ENCODE measurements around the gene CDKAL1.
"Not testable (repeated sequence)": the region's sequence is repeated elsewhere in the genome, so short reads cannot be mapped to it uniquely, and the experiment has no call there.

The CDKAL1 gene

DNA sequence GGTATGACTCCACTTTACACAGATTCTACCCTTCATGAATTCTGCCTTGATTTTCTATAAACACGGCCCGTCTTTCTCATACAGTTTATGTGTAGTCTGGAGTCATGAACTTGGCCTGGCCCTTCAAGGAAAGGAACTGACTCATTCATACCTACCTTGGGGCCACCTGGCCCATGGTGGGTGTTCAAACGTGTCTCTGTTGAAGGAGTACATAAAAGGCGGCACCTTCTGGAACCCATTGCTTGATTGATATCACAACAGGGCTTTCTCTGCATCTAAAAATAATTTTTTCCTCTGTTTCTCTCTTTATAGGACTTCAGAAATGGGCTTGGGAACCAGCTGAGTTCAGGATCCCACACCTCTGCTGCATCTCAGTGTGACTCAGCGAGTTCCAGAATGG lies 696.3 kb downstream of the CDKAL1 start:
- Histone ChIP-seq H3K4me1 (ENCODE audit: control insufficient read depth, insufficient read depth, low read length, poor library complexity, severe bottlenecking) (peaks cover 8% of the 10 kb centered on the region), H3K27ac (ENCODE audit: low read depth, low read length, severe bottlenecking) (no peak overlapping the region), H3K4me3 (ENCODE audit: extremely low read depth, insufficient read depth, low read length, poor library complexity, severe bottlenecking) (no peak overlapping the region), H3K9me3 (ENCODE audit: control insufficient read depth, low read length) (peaks cover 16% of the 10 kb centered on the region), H3K36me3 (ENCODE audit: control insufficient read depth, insufficient read depth, low read length) (peaks cover 19% of the 10 kb centered on the region)
- WGBS, 2 experiments (ENCODE audit: insufficient coverage in 2 of 2), result 95 to 100% methylated on average over 4 to 5 of the region's 5 CpGs

GRCh38 chr6:21235162-21235561 lies 700.9 kb downstream of the CDKAL1 start:
- Histone ChIP-seq H3K27ac (ENCODE audit: low read depth, low read length, severe bottlenecking) (peak overlapping the region; percentile 18), H3K36me3 (ENCODE audit: control insufficient read depth, insufficient read depth, low read length) (peaks cover 19% of the 10 kb centered on the region), H3K4me1 (ENCODE audit: control insufficient read depth, insufficient read depth, low read length, poor library complexity, severe bottlenecking) (peaks cover 11% of the 10 kb centered on the region), H3K9me3 (ENCODE audit: control insufficient read depth, low read length) (peaks cover 28% of the 10 kb centered on the region), H3K4me3 (ENCODE audit: extremely low read depth, insufficient read depth, low read length, poor library complexity, severe bottlenecking) (no peak overlapping the region)

DNA sequence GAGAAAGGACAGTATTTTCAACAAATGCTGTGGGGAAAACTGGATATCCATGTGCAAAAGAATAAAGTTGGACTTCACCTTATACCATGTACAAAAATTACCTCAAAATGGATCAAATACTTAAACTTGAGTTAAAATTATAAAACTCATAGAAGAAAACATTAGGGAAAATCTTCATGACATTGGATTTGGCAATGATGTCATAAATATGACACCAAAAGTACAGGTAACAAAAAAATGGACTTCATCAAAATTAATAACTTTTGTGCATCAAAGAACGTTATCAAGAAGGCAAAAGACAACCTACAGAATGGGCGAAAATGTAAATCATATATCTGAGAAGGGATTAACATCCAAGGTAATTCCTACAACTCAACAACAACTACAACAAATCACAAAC lies 704.0 kb downstream of the CDKAL1 start:
- H3K9me3 ChIP-seq (ENCODE audit: control insufficient read depth, low read length), result peaks cover 24% of the 10 kb centered on the region
- no peak overlapping the region for H3K4me3 ChIP-seq (ENCODE audit: extremely low read depth, insufficient read depth, low read length, poor library complexity, severe bottlenecking)
- peaks cover 21% of the 10 kb centered on the region for H3K4me1 ChIP-seq (ENCODE audit: control insufficient read depth, insufficient read depth, low read length, poor library complexity, severe bottlenecking)
- no CpG with 5 or more reads among the region's 2 CpGs for WGBS, 2 experiments (ENCODE audit: insufficient coverage in 2 of 2)
- H3K36me3 ChIP-seq (ENCODE audit: control insufficient read depth, insufficient read depth, low read length), result peaks cover 6% of the 10 kb centered on the region
- H3K27ac ChIP-seq (ENCODE audit: low read depth, low read length, severe bottlenecking), result no peak overlapping the region

DNA sequence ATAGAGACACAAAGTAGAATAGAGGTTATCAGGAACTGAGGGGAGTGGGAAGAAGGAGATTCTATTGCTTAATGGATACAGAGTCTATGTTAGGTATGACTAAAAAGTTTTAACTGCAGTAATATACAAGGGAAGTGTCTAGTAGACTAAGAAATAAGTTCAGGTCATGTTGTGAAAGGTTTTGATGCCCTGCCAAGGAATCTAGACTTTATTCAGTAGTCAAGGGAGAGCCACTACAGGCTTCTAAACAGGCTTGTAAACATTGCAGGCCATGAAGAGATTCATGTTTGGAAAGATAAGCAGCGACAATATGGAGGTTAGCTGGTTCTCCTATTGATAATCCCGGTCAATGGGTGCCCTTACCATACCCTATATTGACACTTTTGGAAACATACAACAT lies 706.5 kb downstream of the CDKAL1 start:
- WGBS, 2 experiments (ENCODE audit: insufficient coverage in 2 of 2), result 83% methylated on average over 1 of the region's 2 CpGs; no CpG with 5 or more reads in 1 of the 2 experiments

GRCh38 chr6:21241231-21242130 lies 707.2 kb downstream of the CDKAL1 start:
- no peak overlapping the region for H3K4me3 ChIP-seq (ENCODE audit: extremely low read depth, insufficient read depth, low read length, poor library complexity, severe bottlenecking)
- 80 to 82% methylated on average over 1 to 3 of the region's 5 CpGs for WGBS, 2 experiments (ENCODE audit: insufficient coverage in 2 of 2)

More for the DNA sequence above, 706.5 kb downstream of the CDKAL1 start:
- Histone ChIP-seq H3K27ac (ENCODE audit: low read depth, low read length, severe bottlenecking) (no peak overlapping the region), H3K9me3 (ENCODE audit: control insufficient read depth, low read length) (peaks cover 12% of the 10 kb centered on the region), H3K4me1 (ENCODE audit: control insufficient read depth, insufficient read depth, low read length, poor library complexity, severe bottlenecking) (peaks cover 11% of the 10 kb centered on the region), H3K36me3 (ENCODE audit: control insufficient read depth, insufficient read depth, low read length) (no peaks in the 10 kb centered on the region), H3K4me3 (ENCODE audit: extremely low read depth, insufficient read depth, low read length, poor library complexity, severe bottlenecking) (no peak overlapping the region)

GRCh38 chr6:21244897-21245470 lies 710.7 kb downstream of the CDKAL1 start:
- no peaks in the 10 kb centered on the region for H3K36me3 ChIP-seq (ENCODE audit: control insufficient read depth, insufficient read depth, low read length)
- H3K27ac ChIP-seq (ENCODE audit: low read depth, low read length, severe bottlenecking), result no peak overlapping the region
- no CpG with 5 or more reads among the region's 3 CpGs for WGBS, 2 experiments (ENCODE audit: insufficient coverage in 2 of 2)
- H3K9me3 ChIP-seq (ENCODE audit: control insufficient read depth, low read length), result no peaks in the 10 kb centered on the region
- H3K4me3 ChIP-seq (ENCODE audit: extremely low read depth, insufficient read depth, low read length, poor library complexity, severe bottlenecking), result no peak overlapping the region
- peaks cover 10% of the 10 kb centered on the region for H3K4me1 ChIP-seq (ENCODE audit: control insufficient read depth, insufficient read depth, low read length, poor library complexity, severe bottlenecking)

More at GRCh38 chr6:21241231-21242130, 707.2 kb downstream of the CDKAL1 start:
- no peaks in the 10 kb centered on the region for H3K36me3 ChIP-seq (ENCODE audit: control insufficient read depth, insufficient read depth, low read length)
- peaks cover 10% of the 10 kb centered on the region for H3K4me1 ChIP-seq (ENCODE audit: control insufficient read depth, insufficient read depth, low read length, poor library complexity, severe bottlenecking)
- H3K27ac ChIP-seq (ENCODE audit: low read depth, low read length, severe bottlenecking), result peak overlapping the region; percentile 6
- H3K9me3 ChIP-seq (ENCODE audit: control insufficient read depth, low read length), result peaks cover 12% of the 10 kb centered on the region

GRCh38 chr6:21245488-21245887 lies 711.2 kb downstream of the CDKAL1 start:
- H3K4me3 ChIP-seq (ENCODE audit: extremely low read depth, insufficient read depth, low read length, poor library complexity, severe bottlenecking), result no peak overlapping the region
- no peak overlapping the region for H3K27ac ChIP-seq (ENCODE audit: low read depth, low read length, severe bottlenecking)
- WGBS, 2 experiments (ENCODE audit: insufficient coverage in 2 of 2), result 93 to 100% methylated on average over 2 to 4 of the region's 4 CpGs
- H3K4me1 ChIP-seq (ENCODE audit: control insufficient read depth, insufficient read depth, low read length, poor library complexity, severe bottlenecking), result peaks cover 10% of the 10 kb centered on the region
- no peaks in the 10 kb centered on the region for H3K9me3 ChIP-seq (ENCODE audit: control insufficient read depth, low read length)
- no peaks in the 10 kb centered on the region for H3K36me3 ChIP-seq (ENCODE audit: control insufficient read depth, insufficient read depth, low read length)

DNA sequence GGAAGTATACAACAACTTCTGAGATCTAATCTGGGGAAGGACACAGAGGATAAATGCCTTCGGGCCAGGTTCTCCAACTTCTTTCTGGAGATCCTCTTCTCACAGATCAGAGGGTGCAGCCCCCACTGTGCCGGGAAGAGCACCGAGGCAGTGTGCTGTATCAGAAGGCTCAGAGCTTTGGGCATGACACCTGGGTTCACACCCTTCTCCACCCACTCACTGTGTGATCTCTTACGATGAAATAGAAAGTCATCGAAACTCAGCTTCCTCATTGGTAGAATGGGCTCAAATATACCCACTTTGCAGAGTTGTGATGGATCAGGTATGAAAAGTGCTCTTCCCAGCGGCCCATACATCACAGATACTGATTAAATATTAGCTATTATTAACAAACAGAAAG lies 711.8 kb downstream of the CDKAL1 start:
- H3K27ac ChIP-seq (ENCODE audit: low read depth, low read length, severe bottlenecking), result no peak overlapping the region
- H3K4me3 ChIP-seq (ENCODE audit: extremely low read depth, insufficient read depth, low read length, poor library complexity, severe bottlenecking), result no peak overlapping the region
- WGBS, 2 experiments (ENCODE audit: insufficient coverage in 2 of 2), result 83 to 100% methylated on average over 2 to 3 of the region's 6 CpGs

DNA sequence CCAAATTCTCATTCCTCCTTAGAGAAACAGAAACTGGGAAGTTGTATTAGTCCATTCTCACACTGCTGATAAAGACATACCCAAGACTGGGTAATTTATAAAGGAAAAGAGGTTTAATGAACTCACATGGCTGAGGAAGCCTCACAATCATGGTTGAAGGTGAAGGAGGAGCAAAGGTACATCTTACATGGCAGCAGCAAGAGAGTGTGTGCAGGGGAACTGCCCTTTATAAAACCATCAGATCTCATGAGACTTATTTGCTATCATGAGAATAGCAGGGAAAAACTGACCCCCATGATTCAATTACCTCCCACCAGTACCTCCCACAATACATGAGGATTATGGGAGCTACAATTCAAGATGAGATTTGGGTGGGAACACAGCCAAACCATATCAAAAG lies 720.2 kb downstream of the CDKAL1 start:
- not testable (repeated sequence) for H3K27ac ChIP-seq (ENCODE audit: low read depth, low read length, severe bottlenecking); H3K4me1 ChIP-seq (ENCODE audit: control insufficient read depth, insufficient read depth, low read length, poor library complexity, severe bottlenecking); H3K9me3 ChIP-seq (ENCODE audit: control insufficient read depth, low read length); H3K36me3 ChIP-seq (ENCODE audit: control insufficient read depth, insufficient read depth, low read length); H3K4me3 ChIP-seq (ENCODE audit: extremely low read depth, insufficient read depth, low read length, poor library complexity, severe bottlenecking)

More for the DNA sequence above, 711.8 kb downstream of the CDKAL1 start:
- Histone ChIP-seq H3K36me3 (ENCODE audit: control insufficient read depth, insufficient read depth, low read length) (no peaks in the 10 kb centered on the region), H3K9me3 (ENCODE audit: control insufficient read depth, low read length) (no peaks in the 10 kb centered on the region), H3K4me1 (ENCODE audit: control insufficient read depth, insufficient read depth, low read length, poor library complexity, severe bottlenecking) (peaks cover 8% of the 10 kb centered on the region)

GRCh38 chr6:21256197-21256596 lies 721.9 kb downstream of the CDKAL1 start:
- H3K36me3 ChIP-seq (ENCODE audit: control insufficient read depth, insufficient read depth, low read length), result no peaks in the 10 kb centered on the region
- 89 to 100% methylated on average over 3 of the region's 3 CpGs for whole genome bisulfite sequencing, 2 experiments (ENCODE audit: insufficient coverage in 2 of 2)
- no peaks in the 10 kb centered on the region for H3K9me3 ChIP-seq (ENCODE audit: control insufficient read depth, low read length)
- H3K27ac ChIP-seq (ENCODE audit: low read depth, low read length, severe bottlenecking), result no peak overlapping the region
- H3K4me1 ChIP-seq (ENCODE audit: control insufficient read depth, insufficient read depth, low read length, poor library complexity, severe bottlenecking), result no peaks in the 10 kb centered on the region
- no peak overlapping the region for H3K4me3 ChIP-seq (ENCODE audit: extremely low read depth, insufficient read depth, low read length, poor library complexity, severe bottlenecking)

DNA sequence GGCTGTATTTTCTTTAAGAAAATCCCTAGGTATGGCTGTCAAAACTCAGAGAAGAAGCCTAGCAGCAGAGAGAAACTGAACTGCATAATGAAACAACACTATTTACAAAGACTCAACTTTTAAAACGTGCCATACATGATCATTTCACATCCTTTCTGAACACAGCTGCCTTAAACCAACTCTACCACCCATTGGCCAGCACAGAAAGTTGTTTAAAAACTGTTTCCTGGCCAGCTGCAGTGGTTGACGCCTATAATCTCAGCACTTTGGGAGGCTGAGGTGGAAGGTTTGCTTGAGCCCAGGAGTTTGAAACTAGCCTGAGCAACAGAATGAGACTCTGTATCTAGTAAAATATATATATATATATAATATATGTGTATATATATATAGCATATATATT lies 722.9 kb downstream of the CDKAL1 start:
- Histone ChIP-seq H3K4me1 (ENCODE audit: control insufficient read depth, insufficient read depth, low read length, poor library complexity, severe bottlenecking) (no peaks in the 10 kb centered on the region), H3K27ac (ENCODE audit: low read depth, low read length, severe bottlenecking) (no peak overlapping the region), H3K36me3 (ENCODE audit: control insufficient read depth, insufficient read depth, low read length) (no peaks in the 10 kb centered on the region), H3K9me3 (ENCODE audit: control insufficient read depth, low read length) (no peaks in the 10 kb centered on the region), H3K4me3 (ENCODE audit: extremely low read depth, insufficient read depth, low read length, poor library complexity, severe bottlenecking) (no peak overlapping the region)
- WGBS, 2 experiments (ENCODE audit: insufficient coverage in 2 of 2), result 63% methylated on average over 1 of the region's 2 CpGs; no CpG with 5 or more reads in 1 of the 2 experiments
